Activated T-cell treated with anti-CD3 and anti-CD28 coated beads, Interleukin-2, amount 50 U/mL, for 48 hours (primary cell): ENCODE data around the gene MATN4.

Experiments used
- DNase-seq, 2 experiments: peaks; one replicate each; pipeline ENCODE4 v3.0.0-alpha.2; 2020

Gene MATN4

GRCh38 chr20:45288860-45289259 lies 19.2 kb downstream of the MATN4 start:
- DNase-seq: no peak

GRCh38 chr20:45288376-45288775 lies 19.7 kb downstream of the MATN4 start:
- no peak for DNase-seq

- no peak for DNase-seq
Observed at GRCh38 chr20:45283551-45284057, 24.5 kb downstream of the MATN4 start.

GRCh38 chr20:45282700-45283550 lies 25.2 kb downstream of the MATN4 start:
- no peak for DNase-seq

GRCh38 chr20:45279992-45280391 lies 28.1 kb downstream of the MATN4 start:
- DNase-seq: no peak

- DNase-seq: no peak
Observed at GRCh38 chr20:45275338-45275737, 32.8 kb downstream of the MATN4 start.

GRCh38 chr20:45269754-45270270 lies 38.3 kb downstream of the MATN4 start:
- DNase-seq: no peak

- no peak for DNase-seq
Observed at GRCh38 chr20:45269056-45269455, 39.0 kb downstream of the MATN4 start.

GRCh38 chr20:45268531-45268930 lies 39.6 kb downstream of the MATN4 start:
- no peak for DNase-seq

GRCh38 chr20:45266977-45267376 lies 41.1 kb downstream of the MATN4 start:
- DNase-seq: no peak

GRCh38 chr20:45263556-45264266 lies 44.4 kb downstream of the MATN4 start:
- no peak for DNase-seq

GRCh38 chr20:45258664-45259063 lies 49.4 kb downstream of the MATN4 start:
- no peak for DNase-seq

- no peak for DNase-seq
Observed at GRCh38 chr20:45258259-45258658, 49.8 kb downstream of the MATN4 start.

GRCh38 chr20:45257711-45258110 lies 50.4 kb downstream of the MATN4 start:
- no peak for DNase-seq

GRCh38 chr20:45257161-45257560 lies 50.9 kb downstream of the MATN4 start:
- no peak for DNase-seq

GRCh38 chr20:45254383-45255262 lies 53.5 kb downstream of the MATN4 start, which contains the start of gene SLPI:
SLPI (minus strand) TSS chr20:45254564; CDS start chr20:45254543, 21 bp downstream.
- DNase-seq: no peak

- DNase-seq: no peak
Observed at GRCh38 chr20:45253261-45253660, 54.8 kb downstream of the MATN4 start.

- DNase-seq: no peak
Observed at GRCh38 chr20:45251884-45252560, 56.1 kb downstream of the MATN4 start.

- DNase-seq: no peak
Observed at GRCh38 chr20:45248609-45249008, 59.5 kb downstream of the MATN4 start.

- no peak for DNase-seq
Observed at GRCh38 chr20:45247865-45248264, 60.2 kb downstream of the MATN4 start.

GRCh38 chr20:45246109-45246508 lies 62.0 kb downstream of the MATN4 start:
- DNase-seq: no peak
